Type B pancreatic cell (in vitro differentiated cells): Measurements from ENCODE around the gene ZBTB2. TPM values are rescaled to one million over a fixed set of nuclear protein-coding genes. Genes with fewer than 3 reads are reported as not detected.
A peak's percentile ranks its signal among the peaks of the same experiment; 100 is the strongest.
"Not testable (repeated sequence)": the region's sequence is repeated elsewhere in the genome, so short reads cannot be mapped to it uniquely, and the experiment has no call there.

ENCODE experiments used
- DNase-seq: peaks from one replicate; pipeline ENCODE4 v3.0.0; 2021; ENCODE audit warnings: mixed read lengths; ENCODE audit not compliant: unreplicated experiment; ENCODE audit errors: extremely low spot score
- H3K27ac Mint-ChIP-seq: 2 replicates; pipeline ENCODE4 v1.8.0; 2021; ENCODE audit warnings: mild to moderate bottlenecking, mixed read lengths
- H3K27me3 Mint-ChIP-seq: 2 replicates; pipeline ENCODE4 v1.8.0; 2021; ENCODE audit warnings: mixed read lengths
- H3K36me3 Mint-ChIP-seq: 2 replicates; pipeline ENCODE4 v1.8.0; 2021; ENCODE audit warnings: mixed read lengths
- H3K4me1 Mint-ChIP-seq: one replicate; pipeline ENCODE4 v1.8.0; 2021; ENCODE audit warnings: mixed read lengths; ENCODE audit not compliant: unreplicated experiment
- H3K4me3 Mint-ChIP-seq: 2 replicates; pipeline ENCODE4 v1.8.0; 2021; ENCODE audit warnings: mild to moderate bottlenecking, mixed read lengths
- H3K9me3 Mint-ChIP-seq: 2 replicates; pipeline ENCODE4 v1.8.0; 2021; ENCODE audit warnings: mixed read lengths
- CTCF ChIP-seq: fragments of 200-600 bp; sonication (generic); conservative IDR thresholded peaks from 2 replicates; pipeline ENCODE4 v1.5.0; 2021; ENCODE audit warnings: antibody characterized with exemption, mild to moderate bottlenecking
- total RNA-seq: library from RNA; stranded (reverse); gene quantifications from 2 replicates; pipeline ENCODE4 v1.2.1, GENCODE V29; 2021; ENCODE audit warnings: low replicate concordance

The ZBTB2 gene
- total RNA-seq, 1 donor from 2014 or later, result 14.8 TPM

GRCh38 chr6:151370509-151371078, 20.8 kb downstream of the ZBTB2 start:
- H3K4me1 Mint-ChIP-seq, result peaks cover 13% of the 10 kb centered on the region
- H3K36me3 Mint-ChIP-seq, result peaks cover 31% of the 10 kb centered on the region
- no peaks in the 10 kb centered on the region for H3K9me3 Mint-ChIP-seq
- H3K27ac Mint-ChIP-seq, result no peak overlapping the region
- DNase-seq, result no peak
- peak; percentile 51 for TF ChIP-seq CTCF
- no peak overlapping the region for H3K4me3 Mint-ChIP-seq
- no peaks in the 10 kb centered on the region for H3K27me3 Mint-ChIP-seq

DNA sequence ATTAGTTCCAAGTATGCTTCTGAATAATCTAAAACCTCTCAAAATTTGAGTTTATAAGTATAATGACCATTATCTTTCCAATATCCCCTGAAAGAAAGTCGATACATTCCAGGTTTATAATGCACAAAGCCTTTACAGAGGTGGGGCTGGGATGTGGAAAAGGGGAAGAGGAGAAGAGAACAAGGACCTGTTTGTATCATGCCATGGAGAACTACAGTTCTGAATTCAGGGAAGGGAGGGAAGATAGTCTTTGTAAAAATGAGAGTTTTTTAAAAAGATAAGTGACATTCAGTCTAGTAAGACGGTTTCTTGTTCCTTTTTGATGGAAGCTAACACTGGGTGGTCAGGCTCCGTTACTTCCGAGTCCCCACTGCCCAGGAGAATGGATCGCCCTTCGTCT, 26.1 kb downstream of the ZBTB2 start:
- H3K4me1 Mint-ChIP-seq, result no peaks in the 10 kb centered on the region
- no peak overlapping the region for H3K4me3 Mint-ChIP-seq
- no peaks in the 10 kb centered on the region for H3K27me3 Mint-ChIP-seq
- no peak for DNase-seq
- no peak overlapping the region for H3K27ac Mint-ChIP-seq
- TF ChIP-seq CTCF, result no peak
- peaks cover 28% of the 10 kb centered on the region for H3K36me3 Mint-ChIP-seq
- H3K9me3 Mint-ChIP-seq, result no peaks in the 10 kb centered on the region

DNA sequence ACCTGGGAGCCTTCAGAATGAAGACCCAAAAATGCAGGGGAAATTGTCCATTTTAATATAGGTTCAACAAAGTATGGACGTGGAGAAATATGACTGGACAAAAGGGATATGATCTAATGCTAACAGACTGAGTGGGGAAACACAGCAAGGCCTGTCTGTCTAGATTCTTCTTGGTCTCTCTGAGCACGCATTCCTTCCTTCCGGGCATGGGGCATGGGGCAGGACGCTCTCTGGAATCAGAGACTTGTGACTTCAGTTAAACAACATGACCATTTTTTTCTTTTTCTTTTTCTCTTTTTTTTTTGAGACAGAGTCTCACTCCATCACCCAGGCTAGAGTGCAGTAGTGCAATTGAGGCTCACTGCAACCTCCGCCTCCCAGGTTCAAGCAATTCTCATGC, 31.9 kb downstream of the ZBTB2 start:
- Mint-ChIP-seq H3K4me3 (peak overlapping the region; percentile 39), H3K9me3 (no peaks in the 10 kb centered on the region), H3K4me1 (no peaks in the 10 kb centered on the region), H3K27ac (peak overlapping the region; percentile 93), H3K36me3 (peaks cover 21% of the 10 kb centered on the region), H3K27me3 (no peaks in the 10 kb centered on the region)
- no peak for TF ChIP-seq CTCF
- DNase-seq, result no peak

DNA sequence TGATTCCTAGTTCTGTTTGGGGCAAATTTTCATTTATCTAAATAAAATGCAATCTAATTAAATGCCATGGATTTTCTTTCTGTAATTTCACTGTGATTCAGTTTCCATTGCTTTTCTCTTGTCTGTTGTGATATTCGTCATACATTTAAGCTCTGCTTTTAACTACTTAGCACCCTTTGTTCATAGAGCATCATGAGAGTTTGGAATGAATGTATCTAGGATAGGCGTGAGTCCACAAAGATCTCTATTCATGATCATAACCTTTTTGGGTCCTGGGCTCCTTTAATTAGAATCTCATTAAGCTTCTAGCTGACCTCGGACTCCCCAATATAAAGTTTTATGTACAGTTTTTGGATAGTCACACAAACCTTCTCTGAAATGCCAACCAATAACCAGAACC, 32.9 kb downstream of the ZBTB2 start:
- H3K27me3 Mint-ChIP-seq, result no peaks in the 10 kb centered on the region
- no peaks in the 10 kb centered on the region for H3K4me1 Mint-ChIP-seq
- no peak for TF ChIP-seq CTCF

GRCh38 chr6:151357758-151358436, 33.5 kb downstream of the ZBTB2 start:
- Mint-ChIP-seq H3K9me3 (no peaks in the 10 kb centered on the region), H3K36me3 (peaks cover 18% of the 10 kb centered on the region), H3K27me3 (no peaks in the 10 kb centered on the region), H3K4me1 (no peaks in the 10 kb centered on the region), H3K4me3 (no peak overlapping the region), H3K27ac (peak overlapping the region; percentile 44)
- DNase-seq, result no peak
- no peak for TF ChIP-seq CTCF

More for the DNA sequence above, 32.9 kb downstream of the ZBTB2 start:
- H3K4me3 Mint-ChIP-seq, result no peak overlapping the region
- peak overlapping the region; percentile 44 for H3K27ac Mint-ChIP-seq
- DNase-seq, result no peak
- H3K36me3 Mint-ChIP-seq, result peaks cover 18% of the 10 kb centered on the region
- H3K9me3 Mint-ChIP-seq, result no peaks in the 10 kb centered on the region

DNA sequence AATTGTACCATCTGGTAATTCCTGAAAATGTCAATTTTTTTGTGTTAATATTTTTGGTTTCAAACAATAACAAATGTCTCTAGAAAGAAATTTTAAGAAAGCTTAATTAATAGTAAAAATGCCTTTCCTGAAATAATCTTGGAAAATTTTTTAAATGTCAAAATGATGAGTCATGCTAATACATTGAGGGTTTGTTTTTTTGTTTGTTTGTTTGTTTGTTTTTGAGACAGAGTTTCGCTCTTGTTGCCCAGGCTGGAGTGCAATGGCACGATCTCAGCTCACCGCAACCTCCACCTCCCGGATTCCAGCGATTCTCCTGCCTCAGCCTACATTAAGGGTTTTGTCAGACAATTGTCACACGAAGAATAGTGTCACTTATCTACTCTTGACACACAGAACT, 34.4 kb downstream of the ZBTB2 start:
- H3K4me3 Mint-ChIP-seq, H3K4me1 Mint-ChIP-seq: not testable (repeated sequence)
- peak overlapping the region; percentile 56 for H3K27ac Mint-ChIP-seq

More for the DNA sequence above, 34.4 kb downstream of the ZBTB2 start:
- DNase-seq, H3K9me3 Mint-ChIP-seq, H3K27me3 Mint-ChIP-seq: not testable (repeated sequence)
- peaks cover 17% of the 10 kb centered on the region for H3K36me3 Mint-ChIP-seq
